HepG2 (cell line): ENCODE results near the gene ABCC3. TPM values are rescaled to one million over a fixed set of nuclear protein-coding genes. Genes with fewer than 3 reads are reported as not detected.

ENCODE experiments used
- ATRX ChIP-seq: sonication (generic); formaldehyde crosslinking; IDR thresholded peaks from 2 replicates; pipeline ENCODE4 v1.4.0; 2020; ENCODE audit warnings: missing genetic modification reagents, borderline replicate concordance
- CHCHD3 ChIP-seq: sonication (generic); formaldehyde crosslinking; IDR thresholded peaks from 2 replicates; pipeline ENCODE4 v1.8.0; 2022; ENCODE audit warnings: mild to moderate bottlenecking, missing genetic modification reagents, moderate library complexity
- EEA1 ChIP-seq: sonication (generic); formaldehyde crosslinking; IDR thresholded peaks from 2 replicates; pipeline ENCODE4 v1.5.1; 2020; ENCODE audit warnings: mild to moderate bottlenecking, missing genetic modification reagents, borderline replicate concordance
- FOXK2 ChIP-seq: fragments of 450-650 bp; IDR thresholded peaks from 2 replicates; pipeline ENCODE4 v1.6.1; 2016
- MED13 ChIP-seq: sonication (generic); formaldehyde crosslinking; IDR thresholded peaks from 2 replicates; pipeline ENCODE4 v1.5.0; 2020; ENCODE audit warnings: missing genetic modification reagents
- NFATC3 ChIP-seq: sonication (generic); formaldehyde crosslinking; IDR thresholded peaks from 2 replicates; pipeline ENCODE4 v1.5.1; 2020; ENCODE audit warnings: mild to moderate bottlenecking, missing genetic modification reagents
- RBFOX2 ChIP-seq: fragments of 200-400 bp; formaldehyde crosslinking; IDR thresholded peaks from 2 replicates; pipeline ENCODE4 v1.6.1; 2017; ENCODE audit warnings: low read depth, mild to moderate bottlenecking, low read length
- RCOR2 ChIP-seq: IDR thresholded peaks from 2 replicates; pipeline ENCODE4 v1.6.1; 2016; ENCODE audit warnings: missing biosample characterization, missing genetic modification reagents
- SP140L ChIP-seq: sonication (generic); formaldehyde crosslinking; IDR thresholded peaks from 2 replicates; pipeline ENCODE4 v1.4.0; 2020; ENCODE audit warnings: missing genetic modification reagents, borderline replicate concordance
- SRSF1 ChIP-seq: fragments of 200-400 bp; formaldehyde crosslinking; optimal IDR thresholded peaks from 2 replicates; pipeline ENCODE3; 2017; ENCODE audit warnings: mild to moderate bottlenecking, low read depth, low read length, moderate library complexity
- ZMYM4 ChIP-seq: sonication (generic); formaldehyde crosslinking; IDR thresholded peaks from 2 replicates; pipeline ENCODE4 v1.8.1; 2023; ENCODE audit warnings: mild to moderate bottlenecking, missing genetic modification reagents
- ZNF225 ChIP-seq: sonication (generic); formaldehyde crosslinking; IDR thresholded peaks from 2 replicates; pipeline ENCODE4 v1.4.0; 2020; ENCODE audit warnings: mild to moderate bottlenecking, missing genetic modification reagents
- ZNF317 ChIP-seq: sonication (generic); formaldehyde crosslinking; IDR thresholded peaks from 2 replicates; pipeline ENCODE4 v1.5.0; 2020; ENCODE audit warnings: mild to moderate bottlenecking, missing genetic modification reagents
- ZNF550 ChIP-seq: sonication (generic); formaldehyde crosslinking; IDR thresholded peaks from 2 replicates; pipeline ENCODE4 v1.4.0; 2020; ENCODE audit warnings: mild to moderate bottlenecking, missing genetic modification reagents, borderline replicate concordance
- ZNF567 ChIP-seq: sonication (generic); formaldehyde crosslinking; IDR thresholded peaks from 2 replicates; pipeline ENCODE4 v1.8.1; 2023; ENCODE audit warnings: mild to moderate bottlenecking, missing genetic modification reagents, borderline replicate concordance
- ZSCAN12 ChIP-seq: sonication (generic); formaldehyde crosslinking; IDR thresholded peaks from 2 replicates; pipeline ENCODE4 v1.9.0; 2021; ENCODE audit warnings: mild to moderate bottlenecking, missing genetic modification reagents
- polyA plus RNA-seq, 8 experiments: library from polyadenylated mRNA; depleted of rRNA in 3 of 8; stranded (reverse) in 7 of 8; unstranded in 1 of 8; fragments of >200 nt; fragmentation: Illumina TruSeq in 4 of 8; extraction: Trizol in 4 of 8; gene quantifications; 2 replicates each; pipeline versions ENCODE4 v1.2.1 to v1.2.3, GENCODE V29; 2011 to 2016; ENCODE audit warnings: low read depth in 4 of 8, missing spikeins in 1 of 8, mixed read lengths in 1 of 8; ENCODE audit not compliant: insufficient read depth in 1 of 8
- total RNA-seq, 5 experiments: library from RNA; depleted of rRNA; stranded (reverse); fragments of >200 nt; fragmentation: Illumina TruSeq; extraction: Trizol; gene quantifications; 2 replicates each; pipeline ENCODE4 v1.2.3, GENCODE V29; 2016; ENCODE audit warnings: low read depth in 1 of 5
- TF ChIP-seq, protein P1 (sequence below): sonication (generic); formaldehyde crosslinking; IDR thresholded peaks from 2 replicates; pipeline ENCODE4 v1.5.0; 2020; ENCODE audit warnings: missing genetic modification reagents
- TF ChIP-seq, protein P2 (sequence below): sonication (generic); formaldehyde crosslinking; IDR thresholded peaks from 2 replicates; pipeline ENCODE4 v1.8.0; 2022; ENCODE audit warnings: mild to moderate bottlenecking, missing genetic modification reagents, moderate library complexity
- TF ChIP-seq, protein P3 (sequence below), 2 experiments: sonication (generic) in 1 of 2; formaldehyde crosslinking in 1 of 2; IDR thresholded peaks; 2 replicates each; pipeline versions ENCODE4 v1.5.1 to v1.6.1; 2011 to 2020; ENCODE audit warnings: borderline replicate concordance in 1 of 2, low read depth in 1 of 2, low read length in 1 of 2, mild to moderate bottlenecking in 1 of 2, missing genetic modification reagents in 1 of 2, moderate library complexity in 1 of 2
- TF ChIP-seq, protein P4 (sequence below): sonication (generic); formaldehyde crosslinking; conservative IDR thresholded peaks from 2 replicates; pipeline ENCODE4 v1.4.0; 2020; ENCODE audit warnings: missing genetic modification reagents
- TF ChIP-seq, protein P5 (sequence below): IDR thresholded peaks from 2 replicates; pipeline ENCODE4 v1.6.1; 2016; ENCODE audit warnings: missing biosample characterization, missing genetic modification reagents, low read depth

The ABCC3 gene
- total and polyA plus RNA-seq, 2 of the 13 experiments (the other 11 are each of a cell fraction or from before 2014, with no cell fraction given) = 25.2 to 50.7 TPM

DNA sequence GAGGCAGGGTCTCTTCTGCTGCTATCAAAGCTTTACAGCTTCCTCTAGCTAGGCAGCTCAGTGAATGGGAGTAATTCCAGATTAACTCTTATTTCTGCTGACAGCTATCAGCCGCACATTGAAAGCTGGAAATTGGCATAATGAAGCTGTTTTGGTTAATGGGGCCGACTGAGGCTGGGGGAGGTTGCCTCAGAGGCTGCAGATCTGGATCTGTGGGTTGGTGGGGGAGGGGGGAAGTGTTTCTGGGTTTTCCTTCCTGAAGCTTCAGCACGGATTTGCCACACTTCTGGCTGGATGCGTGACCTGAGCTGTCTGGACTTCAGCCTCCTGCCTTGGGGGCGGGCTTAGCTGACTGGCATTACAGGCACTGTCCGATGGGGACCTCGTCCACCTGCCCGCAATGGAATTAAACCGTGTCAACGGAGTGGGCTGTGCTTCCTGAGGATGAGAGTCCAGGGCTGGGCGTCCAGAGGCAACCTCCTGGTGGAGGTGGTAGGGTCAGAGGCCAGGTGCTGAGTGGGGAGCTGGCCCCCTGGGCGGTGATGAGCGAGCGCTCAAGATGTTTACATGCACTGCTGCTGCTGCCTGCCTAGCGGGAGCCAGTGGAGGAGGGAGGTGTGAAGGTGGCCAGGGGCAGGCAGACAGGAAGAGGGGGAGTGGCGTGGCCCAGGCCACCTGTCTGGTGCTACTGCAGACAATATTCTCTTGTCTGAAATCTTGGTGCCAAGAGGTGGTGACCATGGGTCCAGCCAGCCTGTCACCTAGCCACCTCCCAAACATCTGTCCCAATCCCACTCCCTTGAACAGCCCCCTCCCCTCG is 6.7 kb upstream of the ABCC3 start (continued):
- TF ChIP-seq ZNF550 = no peak
- TF ChIP-seq FOXK2 = no peak
- TF ChIP-seq, protein P1, sequence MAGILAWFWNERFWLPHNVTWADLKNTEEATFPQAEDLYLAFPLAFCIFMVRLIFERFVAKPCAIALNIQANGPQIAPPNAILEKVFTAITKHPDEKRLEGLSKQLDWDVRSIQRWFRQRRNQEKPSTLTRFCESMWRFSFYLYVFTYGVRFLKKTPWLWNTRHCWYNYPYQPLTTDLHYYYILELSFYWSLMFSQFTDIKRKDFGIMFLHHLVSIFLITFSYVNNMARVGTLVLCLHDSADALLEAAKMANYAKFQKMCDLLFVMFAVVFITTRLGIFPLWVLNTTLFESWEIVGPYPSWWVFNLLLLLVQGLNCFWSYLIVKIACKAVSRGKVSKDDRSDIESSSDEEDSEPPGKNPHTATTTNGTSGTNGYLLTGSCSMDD (CRISPR knock-in tag) = no peak
- TF ChIP-seq EEA1 (CRISPR knock-in tag) = no peak
- TF ChIP-seq RCOR2 (CRISPR knock-in tag) = no peak; the same call in 1 of the 2 replicates
- no peak for TF ChIP-seq MED13 (CRISPR knock-in tag)
- TF ChIP-seq SRSF1 = peak; percentile 49
- 0 out of 2 replicates have a peak, but pooled peaks have one; percentile 38 for TF ChIP-seq SP140L (CRISPR knock-in tag)
- TF ChIP-seq ATRX (CRISPR knock-in tag) = no peak
- TF ChIP-seq ZSCAN12 (CRISPR knock-in tag) = no peak
- TF ChIP-seq, protein P2, sequence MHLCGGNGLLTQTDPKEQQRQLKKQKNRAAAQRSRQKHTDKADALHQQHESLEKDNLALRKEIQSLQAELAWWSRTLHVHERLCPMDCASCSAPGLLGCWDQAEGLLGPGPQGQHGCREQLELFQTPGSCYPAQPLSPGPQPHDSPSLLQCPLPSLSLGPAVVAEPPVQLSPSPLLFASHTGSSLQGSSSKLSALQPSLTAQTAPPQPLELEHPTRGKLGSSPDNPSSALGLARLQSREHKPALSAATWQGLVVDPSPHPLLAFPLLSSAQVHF = peak; percentile 82
- TF ChIP-seq ZNF225 (CRISPR knock-in tag) = no peak; the same call in 1 of the 2 replicates
- TF ChIP-seq ZNF567 = no peak
- peak; percentile 68 for TF ChIP-seq ZMYM4
- no peak for TF ChIP-seq NFATC3 (CRISPR knock-in tag)
- TF ChIP-seq CHCHD3 (CRISPR knock-in tag) = no peak
- TF ChIP-seq, protein P3, sequence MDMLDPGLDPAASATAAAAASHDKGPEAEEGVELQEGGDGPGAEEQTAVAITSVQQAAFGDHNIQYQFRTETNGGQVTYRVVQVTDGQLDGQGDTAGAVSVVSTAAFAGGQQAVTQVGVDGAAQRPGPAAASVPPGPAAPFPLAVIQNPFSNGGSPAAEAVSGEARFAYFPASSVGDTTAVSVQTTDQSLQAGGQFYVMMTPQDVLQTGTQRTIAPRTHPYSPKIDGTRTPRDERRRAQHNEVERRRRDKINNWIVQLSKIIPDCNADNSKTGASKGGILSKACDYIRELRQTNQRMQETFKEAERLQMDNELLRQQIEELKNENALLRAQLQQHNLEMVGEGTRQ (IDR thresholded peaks at IDR 0.05; ENCODE audit: low read depth, low read length) = no peak
- TF ChIP-seq, protein P3 (CRISPR knock-in tag; IDR thresholded peaks at IDR 0.05; ENCODE audit: borderline replicate concordance) = no peak
- no peak for TF ChIP-seq RBFOX2
- peak; percentile 97 for TF ChIP-seq ZNF317 (CRISPR knock-in tag)
- TF ChIP-seq, protein P4, sequence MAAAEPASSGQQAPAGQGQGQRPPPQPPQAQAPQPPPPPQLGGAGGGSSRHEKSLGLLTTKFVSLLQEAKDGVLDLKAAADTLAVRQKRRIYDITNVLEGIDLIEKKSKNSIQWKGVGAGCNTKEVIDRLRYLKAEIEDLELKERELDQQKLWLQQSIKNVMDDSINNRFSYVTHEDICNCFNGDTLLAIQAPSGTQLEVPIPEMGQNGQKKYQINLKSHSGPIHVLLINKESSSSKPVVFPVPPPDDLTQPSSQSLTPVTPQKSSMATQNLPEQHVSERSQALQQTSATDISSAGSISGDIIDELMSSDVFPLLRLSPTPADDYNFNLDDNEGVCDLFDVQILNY = no peak
- TF ChIP-seq, protein P5, sequence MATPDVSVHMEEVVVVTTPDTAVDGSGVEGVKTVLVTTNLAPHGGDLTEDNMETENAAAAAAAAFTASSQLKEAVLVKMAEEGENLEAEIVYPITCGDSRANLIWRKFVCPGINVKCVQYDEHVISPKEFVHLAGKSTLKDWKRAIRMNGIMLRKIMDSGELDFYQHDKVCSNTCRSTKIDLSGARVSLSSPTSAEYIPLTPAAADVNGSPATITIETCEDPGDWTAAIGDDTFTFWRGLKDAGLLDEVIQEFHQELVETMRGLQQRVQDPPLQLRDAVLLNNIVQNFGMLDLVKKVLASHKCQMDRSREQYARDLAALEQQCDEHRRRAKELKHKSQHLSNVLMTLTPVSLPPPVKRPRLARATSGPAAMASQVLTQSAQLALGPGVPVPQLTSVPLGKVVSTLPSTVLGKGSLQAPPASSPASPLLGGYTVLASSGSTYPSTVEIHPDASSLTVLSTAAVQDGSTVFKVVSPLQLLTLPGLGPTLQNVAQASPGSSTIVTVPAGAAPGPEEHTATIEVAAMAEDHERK (CRISPR knock-in tag) = no peak
